GM19395 (cell line): ENCODE data around the gene MGAT4C.

Experiments
- ATAC-seq: cut with Tn5 transposase; IDR thresholded peaks from one replicate; pipeline ENCODE4 v1.9.1; 2021; ENCODE audit warnings: mild to moderate bottlenecking, moderate library complexity; ENCODE audit not compliant: unreplicated experiment

Gene MGAT4C

GRCh38 chr12:85993746-85994145 lies 262.4 kb downstream of the MGAT4C start:
- no peak for ATAC-seq

DNA sequence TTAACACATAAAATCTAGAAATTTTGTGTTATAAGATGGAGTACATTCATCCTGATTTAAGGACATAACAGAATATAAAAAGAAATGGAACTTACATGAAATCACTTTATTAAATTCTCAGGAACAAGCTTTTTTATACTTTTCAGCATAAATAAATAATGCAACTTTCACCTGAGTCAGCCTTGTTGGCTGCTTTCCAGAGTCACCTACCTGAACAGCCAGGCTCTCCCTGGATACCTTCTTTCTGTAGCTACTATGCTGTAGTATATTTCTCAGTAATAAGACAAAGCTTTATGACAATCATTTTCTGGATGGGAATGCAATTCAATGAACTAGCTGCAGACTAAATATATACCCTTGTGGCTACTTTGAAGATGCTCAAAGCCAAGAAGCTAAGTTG lies 270.2 kb downstream of the MGAT4C start:
- no peak for ATAC-seq

- no peak for ATAC-seq
These were observed 272.6 kb downstream of the MGAT4C start for GRCh38 chr12:85983601-85984000.

DNA sequence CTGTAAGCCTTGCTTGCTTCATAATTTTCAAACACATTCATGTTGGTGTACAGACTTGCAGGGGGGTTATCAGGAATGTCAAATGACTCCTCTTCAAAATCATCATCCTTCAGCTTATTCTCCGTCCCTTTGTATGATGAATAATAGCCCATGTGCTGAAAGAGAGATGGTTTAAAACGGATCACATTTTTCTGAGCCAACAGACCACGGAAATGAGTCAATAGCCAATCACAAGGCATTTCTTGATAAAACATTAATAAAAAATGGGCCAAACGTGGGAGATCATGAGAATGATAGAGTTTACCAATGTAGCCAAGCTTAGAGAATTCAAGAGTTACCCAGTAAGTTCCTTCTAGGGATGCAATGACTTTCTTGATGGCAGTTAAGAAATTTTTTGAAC lies 276.6 kb downstream of the MGAT4C start:
- no peak for ATAC-seq

DNA sequence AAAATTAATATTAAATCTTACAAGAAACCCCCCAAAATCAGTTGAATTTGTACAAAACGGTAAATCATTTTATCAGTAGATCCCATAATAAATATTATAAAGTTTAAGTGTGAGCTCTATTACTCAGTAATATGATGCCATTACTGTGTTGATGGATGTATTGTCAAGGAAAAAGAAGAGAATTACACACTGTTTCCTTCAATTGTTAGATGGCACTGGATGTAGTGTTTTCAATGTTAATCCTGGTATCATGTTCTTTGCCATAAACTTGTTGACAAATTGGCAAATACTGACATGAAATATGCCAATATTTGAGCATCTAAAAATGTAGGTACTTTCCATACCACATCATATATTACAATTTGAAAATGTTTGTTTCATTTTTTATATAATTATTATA lies 280.5 kb downstream of the MGAT4C start:
- ATAC-seq = no peak

DNA sequence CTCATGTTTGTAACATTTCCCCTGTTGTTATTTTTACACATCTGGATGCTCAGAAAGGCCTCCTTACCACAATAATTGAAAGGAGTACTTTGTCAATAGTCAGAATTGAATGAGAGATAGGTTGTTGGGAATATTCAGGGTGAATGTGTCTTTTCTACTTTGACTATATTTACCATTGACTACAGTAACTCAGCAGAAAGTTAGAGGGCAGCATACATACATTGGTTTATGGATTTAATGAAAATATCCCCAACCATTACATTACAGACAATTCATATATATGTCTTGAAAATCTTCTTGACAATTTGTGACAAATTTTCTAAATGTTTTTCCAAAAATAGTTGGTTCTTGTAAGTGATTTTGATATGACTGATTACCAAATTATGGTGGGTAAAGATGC lies 284.4 kb downstream of the MGAT4C start:
- ATAC-seq = no peak

DNA sequence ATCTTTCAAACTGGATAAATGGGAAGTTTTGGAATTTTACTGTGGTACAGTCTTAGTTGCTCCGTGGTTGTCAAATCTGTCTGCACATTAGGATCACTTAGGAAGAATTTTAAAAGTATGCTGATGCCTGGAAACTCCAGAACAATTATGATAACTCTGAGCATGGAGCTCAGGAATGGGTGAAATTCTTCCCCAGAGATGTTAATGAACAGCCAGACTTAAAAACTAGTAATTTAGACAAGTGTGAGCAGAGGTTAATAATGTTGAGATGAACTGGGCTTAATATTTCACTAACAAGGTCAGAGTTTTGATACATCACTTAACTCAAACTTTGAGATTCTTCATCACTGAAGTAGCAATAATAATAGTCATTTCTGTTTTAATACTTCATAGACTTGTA lies 287.6 kb downstream of the MGAT4C start:
- no peak for ATAC-seq

DNA sequence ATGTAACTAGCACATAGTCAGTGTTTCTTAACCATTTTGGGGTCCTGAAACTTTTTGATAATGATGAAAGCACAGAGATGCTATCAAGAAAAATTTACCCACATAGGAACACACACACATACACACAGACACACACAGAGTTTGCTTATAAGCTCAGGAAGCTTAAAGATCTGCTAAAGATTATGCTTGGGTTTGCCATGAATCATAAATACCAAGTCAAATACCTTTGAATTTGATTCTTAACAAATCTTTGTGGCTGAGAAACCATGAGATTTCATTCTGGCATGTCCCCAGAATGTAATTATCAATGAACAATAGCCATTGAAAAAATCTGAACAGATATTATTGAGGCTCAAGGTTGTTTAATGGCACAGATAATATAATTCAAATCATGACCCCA lies 292.9 kb downstream of the MGAT4C start:
- ATAC-seq = no peak

- no peak for ATAC-seq
These were observed 300.1 kb downstream of the MGAT4C start for GRCh38 chr12:85956081-85956480.

GRCh38 chr12:85955127-85955526 lies 301.1 kb downstream of the MGAT4C start:
- no peak for ATAC-seq

GRCh38 chr12:85951823-85952222 lies 304.4 kb downstream of the MGAT4C start:
- no peak for ATAC-seq

DNA sequence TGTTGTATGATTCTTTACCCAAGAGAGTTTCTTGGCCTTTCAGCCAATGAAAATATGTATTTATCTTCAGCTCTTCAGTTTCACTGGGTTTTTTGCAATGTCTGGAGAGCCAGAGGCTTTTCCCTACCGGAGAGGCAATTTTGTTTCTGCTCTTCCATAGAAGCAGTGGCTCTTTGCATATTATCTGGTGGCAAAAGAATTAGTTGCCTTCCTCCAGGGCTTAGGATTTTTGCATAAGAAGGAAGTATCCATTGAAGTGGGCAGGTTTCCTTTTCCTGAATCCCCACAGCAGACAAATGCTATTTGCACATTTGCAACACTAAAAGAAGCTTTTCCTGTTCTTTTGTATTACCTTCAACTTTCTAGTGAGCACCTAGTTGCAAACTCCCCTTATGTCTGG lies 306.9 kb downstream of the MGAT4C start:
- ATAC-seq = no peak

DNA sequence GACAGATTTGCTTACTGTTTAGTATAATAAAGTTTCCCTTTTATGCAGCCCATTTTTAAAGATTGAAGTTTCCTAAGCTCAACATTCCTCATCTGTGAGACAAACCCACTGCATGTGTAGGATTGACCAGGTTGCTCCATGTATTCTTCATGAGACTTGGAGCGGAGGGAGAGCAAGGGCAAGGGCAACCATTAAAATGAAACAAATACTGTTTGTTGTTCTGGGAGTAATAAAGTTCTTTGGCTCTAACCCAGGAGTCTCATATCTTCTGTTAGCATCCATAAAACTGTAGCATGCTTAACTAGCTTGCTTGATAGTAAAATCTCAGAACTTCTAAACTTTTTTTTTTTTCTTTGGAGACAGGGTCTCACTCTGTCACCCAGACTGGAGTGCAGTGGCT lies 307.9 kb downstream of the MGAT4C start:
- ATAC-seq = no peak

DNA sequence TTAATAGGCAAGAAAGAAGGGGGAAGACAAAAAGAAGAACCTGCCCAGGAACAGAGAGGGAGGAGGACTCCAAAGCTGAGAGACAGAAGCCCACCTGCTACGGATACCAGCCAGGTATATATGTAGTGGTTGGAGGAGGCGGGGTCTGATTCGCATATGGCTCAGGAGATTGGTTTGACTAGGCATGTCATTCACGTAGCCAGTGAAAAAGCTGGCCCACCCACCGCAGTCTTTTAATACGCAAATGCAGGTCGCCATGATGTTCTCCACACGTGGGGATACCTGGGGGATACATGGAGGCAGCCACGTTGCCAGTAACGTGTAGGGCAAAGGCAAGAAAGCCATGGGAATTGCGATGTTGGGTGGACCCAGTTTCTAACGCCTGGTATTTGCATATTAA lies 308.9 kb downstream of the MGAT4C start:
- no peak for ATAC-seq

GRCh38 chr12:85946375-85946774 lies 309.8 kb downstream of the MGAT4C start:
- no peak for ATAC-seq

DNA sequence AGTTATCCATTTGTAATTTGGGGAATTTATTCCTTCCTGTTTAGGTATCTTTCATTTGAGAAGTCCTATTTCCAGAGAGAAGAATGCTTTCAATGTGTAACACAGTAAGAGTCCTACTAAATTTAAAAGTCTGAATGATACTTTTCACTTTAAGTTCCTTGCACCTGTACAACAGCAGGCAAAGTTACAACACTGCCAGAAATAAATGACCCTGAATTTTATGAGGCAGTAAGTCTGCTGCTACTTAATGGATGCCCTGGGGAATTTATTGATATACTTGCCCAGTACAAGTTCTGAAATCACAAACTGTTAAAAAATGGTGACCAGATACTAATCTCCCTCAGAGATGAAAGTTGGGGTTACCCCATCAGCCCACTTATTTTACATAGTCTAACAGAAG lies 329.0 kb downstream of the MGAT4C start:
- ATAC-seq = no peak

DNA sequence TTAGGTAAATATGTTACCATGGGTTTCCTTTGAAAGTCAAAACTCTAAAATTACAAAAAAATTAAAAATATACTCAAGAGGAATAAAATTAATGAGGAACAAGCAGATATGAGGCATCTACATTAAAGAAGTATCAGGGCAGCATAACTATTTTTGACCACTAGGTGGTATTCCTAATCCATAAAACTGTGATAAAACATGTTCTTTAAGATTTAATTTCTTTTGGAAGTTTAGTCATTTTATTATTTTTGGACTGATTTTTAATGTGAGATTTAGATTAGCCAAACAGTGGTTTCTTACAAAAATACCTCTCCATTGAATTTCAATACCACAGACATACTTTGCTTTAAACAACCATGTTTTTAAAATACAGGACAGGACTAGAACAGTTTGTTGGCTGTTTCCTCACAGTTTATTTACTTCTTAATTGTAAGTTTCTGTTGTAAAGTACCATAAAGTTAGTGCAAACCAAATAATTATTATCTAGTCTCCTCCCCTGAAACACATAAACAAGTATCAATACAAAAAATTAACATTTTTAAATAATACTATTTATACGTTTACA lies 332.3 kb downstream of the MGAT4C start:
- ATAC-seq = peak; percentile 49

DNA sequence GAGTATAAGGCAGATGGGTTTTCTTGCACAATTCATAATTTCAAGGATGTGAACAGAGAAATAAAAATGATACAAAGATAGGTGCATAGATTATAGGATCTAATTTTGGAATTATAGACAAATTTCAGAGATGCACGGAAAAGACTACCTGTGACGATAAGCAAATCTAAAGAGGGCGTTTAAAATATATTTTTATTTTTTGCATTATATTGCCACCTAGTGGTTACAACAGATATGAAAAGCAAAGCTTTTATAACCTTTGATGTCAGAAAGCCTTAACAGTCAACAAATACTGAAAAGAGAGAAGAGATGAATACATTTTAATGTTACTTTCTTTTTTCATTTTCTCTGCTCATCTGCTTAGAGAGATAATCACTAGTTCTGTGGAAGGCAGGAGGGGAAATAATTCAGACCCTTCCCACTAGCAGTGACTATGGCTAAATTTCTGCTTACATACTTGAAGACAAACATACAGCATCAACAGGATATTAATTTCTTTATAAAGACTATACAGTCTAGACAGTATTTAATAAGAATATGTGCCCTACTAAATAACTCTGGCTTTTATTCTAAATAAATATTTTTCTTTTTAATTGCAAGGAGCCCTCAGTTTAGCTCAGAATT lies 335.8 kb downstream of the MGAT4C start:
- peak; percentile 87 for ATAC-seq
